HepG2 (cell line): ENCODE results near the gene CBY1.

ENCODE experiments used
- CREB1 ChIP-seq, 2 experiments: fragments of 450-650 bp in 1 of 2; IDR thresholded peaks; 2 replicates each; pipeline ENCODE4 v1.6.1; 2016 to 2017; ENCODE audit warnings: control low read depth in 1 of 2, mild to moderate bottlenecking in 1 of 2, missing compliant biosample characterization in 1 of 2, missing genetic modification characterization in 1 of 2
- ZNF143 ChIP-seq: sonication (generic); formaldehyde crosslinking; IDR thresholded peaks from 2 replicates; pipeline ENCODE4 v1.4.0; 2020; ENCODE audit warnings: missing genetic modification reagents
- TF ChIP-seq, protein P1 (sequence below): sonication (generic); formaldehyde crosslinking; IDR thresholded peaks from 2 replicates; pipeline ENCODE4 v1.5.0; 2020; ENCODE audit warnings: mild to moderate bottlenecking, missing genetic modification reagents, moderate library complexity

DNA sequence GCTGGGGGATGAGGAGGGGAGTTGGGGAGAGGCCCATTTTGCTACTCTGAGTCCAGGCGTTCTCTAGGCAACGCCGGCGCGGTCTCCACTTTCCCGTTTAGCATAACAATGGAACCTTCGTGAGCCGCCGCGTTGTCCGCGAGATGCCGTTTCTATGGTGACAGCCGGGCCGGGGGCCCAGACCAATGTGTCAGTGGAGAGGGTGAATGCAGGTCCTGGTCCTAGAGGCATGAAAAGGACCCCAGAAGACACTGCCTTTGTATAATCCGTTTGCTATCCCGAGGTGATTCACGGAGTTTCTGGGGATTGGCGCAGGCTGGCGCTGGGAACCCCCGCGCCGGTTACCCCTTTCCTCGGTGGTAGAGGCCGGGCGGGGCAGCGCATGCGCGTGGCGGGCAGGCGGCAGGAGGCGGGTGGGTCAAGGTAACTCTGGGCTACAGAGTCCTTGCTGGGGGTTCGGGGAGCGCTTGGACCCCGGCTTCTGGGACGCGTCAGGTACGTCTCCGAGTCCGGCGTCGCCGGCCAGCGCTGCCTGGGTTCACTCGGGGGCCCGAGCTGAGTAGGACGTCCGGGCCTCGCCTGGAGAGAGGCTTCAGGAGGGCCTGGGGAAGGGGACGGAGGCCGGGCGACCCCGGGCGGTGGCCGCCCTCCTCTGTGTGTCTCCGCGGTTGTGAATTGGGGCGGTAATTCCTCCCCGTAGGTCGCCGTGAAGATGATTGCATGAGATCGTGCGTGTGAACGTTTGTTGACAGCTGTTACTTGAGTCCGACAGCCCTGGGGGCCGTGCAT is at the start of gene CBY1, which contains the start of gene FAM227A:
- TF ChIP-seq ZNF143 (CRISPR knock-in tag) (no peak), CREB1 (IDR thresholded peaks at IDR 0.05) (no peak), CREB1 (CRISPR knock-in tag; IDR thresholded peaks at IDR 0.05) (no peak)
- TF ChIP-seq, protein P1, sequence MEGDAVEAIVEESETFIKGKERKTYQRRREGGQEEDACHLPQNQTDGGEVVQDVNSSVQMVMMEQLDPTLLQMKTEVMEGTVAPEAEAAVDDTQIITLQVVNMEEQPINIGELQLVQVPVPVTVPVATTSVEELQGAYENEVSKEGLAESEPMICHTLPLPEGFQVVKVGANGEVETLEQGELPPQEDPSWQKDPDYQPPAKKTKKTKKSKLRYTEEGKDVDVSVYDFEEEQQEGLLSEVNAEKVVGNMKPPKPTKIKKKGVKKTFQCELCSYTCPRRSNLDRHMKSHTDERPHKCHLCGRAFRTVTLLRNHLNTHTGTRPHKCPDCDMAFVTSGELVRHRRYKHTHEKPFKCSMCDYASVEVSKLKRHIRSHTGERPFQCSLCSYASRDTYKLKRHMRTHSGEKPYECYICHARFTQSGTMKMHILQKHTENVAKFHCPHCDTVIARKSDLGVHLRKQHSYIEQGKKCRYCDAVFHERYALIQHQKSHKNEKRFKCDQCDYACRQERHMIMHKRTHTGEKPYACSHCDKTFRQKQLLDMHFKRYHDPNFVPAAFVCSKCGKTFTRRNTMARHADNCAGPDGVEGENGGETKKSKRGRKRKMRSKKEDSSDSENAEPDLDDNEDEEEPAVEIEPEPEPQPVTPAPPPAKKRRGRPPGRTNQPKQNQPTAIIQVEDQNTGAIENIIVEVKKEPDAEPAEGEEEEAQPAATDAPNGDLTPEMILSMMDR, result peak; percentile 19
